ENCODE results near the gene WDR27.

DNA sequence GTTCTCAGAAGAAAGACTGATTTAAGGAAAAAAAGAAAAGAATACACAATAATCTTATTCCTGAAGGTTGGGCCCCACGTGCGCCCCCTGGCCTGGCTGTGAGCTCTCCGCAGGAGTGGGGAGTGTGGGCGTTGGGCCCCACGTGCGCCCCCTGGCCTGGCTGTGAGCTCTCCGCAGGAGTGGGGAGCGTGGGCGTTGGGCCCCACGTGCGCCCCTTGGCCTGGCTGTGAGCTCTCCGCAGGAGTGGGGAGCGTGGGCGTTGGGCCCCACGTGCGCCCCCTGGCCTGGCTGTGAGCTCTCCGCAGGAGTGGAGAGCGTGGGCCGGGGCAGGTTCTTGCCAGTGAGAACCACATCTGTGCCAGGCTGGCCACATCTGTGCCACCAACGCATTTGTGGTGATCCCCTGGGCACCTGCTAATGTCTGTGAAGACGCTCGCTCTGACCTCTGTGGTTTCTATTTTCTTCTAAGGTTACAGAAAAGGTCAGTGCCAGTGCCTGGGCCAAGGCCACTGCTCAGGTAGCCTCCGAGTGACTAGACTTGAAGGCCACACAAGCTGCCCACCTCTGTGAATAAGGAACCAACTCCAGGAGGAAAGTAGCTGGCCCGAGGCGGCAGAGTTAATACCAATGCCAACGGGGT lies 41.0 kb downstream of the WDR27 start:
- TF ChIP-seq, protein P1, sequence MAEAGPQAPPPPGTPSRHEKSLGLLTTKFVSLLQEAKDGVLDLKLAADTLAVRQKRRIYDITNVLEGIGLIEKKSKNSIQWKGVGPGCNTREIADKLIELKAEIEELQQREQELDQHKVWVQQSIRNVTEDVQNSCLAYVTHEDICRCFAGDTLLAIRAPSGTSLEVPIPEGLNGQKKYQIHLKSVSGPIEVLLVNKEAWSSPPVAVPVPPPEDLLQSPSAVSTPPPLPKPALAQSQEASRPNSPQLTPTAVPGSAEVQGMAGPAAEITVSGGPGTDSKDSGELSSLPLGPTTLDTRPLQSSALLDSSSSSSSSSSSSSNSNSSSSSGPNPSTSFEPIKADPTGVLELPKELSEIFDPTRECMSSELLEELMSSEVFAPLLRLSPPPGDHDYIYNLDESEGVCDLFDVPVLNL (IDR thresholded peaks at IDR 0.05; ENCODE audit: low read depth, low read length) = no peak
- TF ChIP-seq NFYB (IDR thresholded peaks at IDR 0.05; ENCODE audit: insufficient read depth, low read depth, low read length) (no peak), GATAD2B (conservative IDR thresholded peaks at IDR 0.05; ENCODE audit: low read depth) (no peak), BHLHE40 (IDR thresholded peaks at IDR 0.05; ENCODE audit: borderline replicate concordance in 1 of 2, low read depth in 2 of 2, low read length in 1 of 2) (no peak), CEBPB (IDR thresholded peaks at IDR 0.05; ENCODE audit: borderline replicate concordance in 1 of 2, low read depth in 2 of 2, low read length in 2 of 2) (no peak), TBL1XR1 (IDR thresholded peaks at IDR 0.05; ENCODE audit: low read depth, low read length) (no peak), SP1 (IDR thresholded peaks at IDR 0.05; ENCODE audit: low read depth, low read length) (no peak), SMC3 (IDR thresholded peaks at IDR 0.05; ENCODE audit: borderline replicate concordance, low read length) (no peak)
- TF ChIP-seq, protein P2, sequence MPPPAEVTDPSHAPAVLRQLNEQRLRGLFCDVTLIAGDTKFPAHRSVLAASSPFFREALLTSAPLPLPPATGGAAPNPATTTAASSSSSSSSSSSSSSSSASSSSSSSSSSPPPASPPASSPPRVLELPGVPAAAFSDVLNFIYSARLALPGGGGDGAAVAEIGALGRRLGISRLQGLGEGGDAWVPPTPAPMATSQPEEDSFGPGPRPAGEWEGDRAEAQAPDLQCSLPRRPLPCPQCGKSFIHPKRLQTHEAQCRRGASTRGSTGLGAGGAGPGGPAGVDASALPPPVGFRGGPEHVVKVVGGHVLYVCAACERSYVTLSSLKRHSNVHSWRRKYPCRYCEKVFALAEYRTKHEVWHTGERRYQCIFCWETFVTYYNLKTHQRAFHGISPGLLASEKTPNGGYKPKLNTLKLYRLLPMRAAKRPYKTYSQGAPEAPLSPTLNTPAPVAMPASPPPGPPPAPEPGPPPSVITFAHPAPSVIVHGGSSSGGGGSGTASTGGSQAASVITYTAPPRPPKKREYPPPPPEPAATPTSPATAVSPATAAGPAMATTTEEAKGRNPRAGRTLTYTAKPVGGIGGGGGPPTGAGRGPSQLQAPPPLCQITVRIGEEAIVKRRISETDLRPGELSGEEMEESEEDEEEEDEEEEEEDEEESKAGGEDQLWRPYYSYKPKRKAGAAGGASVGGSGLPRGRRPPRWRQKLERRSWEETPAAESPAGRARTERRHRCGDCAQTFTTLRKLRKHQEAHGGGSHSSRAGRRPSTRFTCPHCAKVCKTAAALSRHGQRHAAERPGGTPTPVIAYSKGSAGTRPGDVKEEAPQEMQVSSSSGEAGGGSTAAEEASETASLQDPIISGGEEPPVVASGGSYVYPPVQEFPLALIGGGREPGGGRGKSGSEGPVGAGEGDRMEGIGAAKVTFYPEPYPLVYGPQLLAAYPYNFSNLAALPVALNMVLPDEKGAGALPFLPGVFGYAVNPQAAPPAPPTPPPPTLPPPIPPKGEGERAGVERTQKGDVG (CRISPR knock-in tag; IDR thresholded peaks at IDR 0.05) = no peak
- TF ChIP-seq, protein P3, sequence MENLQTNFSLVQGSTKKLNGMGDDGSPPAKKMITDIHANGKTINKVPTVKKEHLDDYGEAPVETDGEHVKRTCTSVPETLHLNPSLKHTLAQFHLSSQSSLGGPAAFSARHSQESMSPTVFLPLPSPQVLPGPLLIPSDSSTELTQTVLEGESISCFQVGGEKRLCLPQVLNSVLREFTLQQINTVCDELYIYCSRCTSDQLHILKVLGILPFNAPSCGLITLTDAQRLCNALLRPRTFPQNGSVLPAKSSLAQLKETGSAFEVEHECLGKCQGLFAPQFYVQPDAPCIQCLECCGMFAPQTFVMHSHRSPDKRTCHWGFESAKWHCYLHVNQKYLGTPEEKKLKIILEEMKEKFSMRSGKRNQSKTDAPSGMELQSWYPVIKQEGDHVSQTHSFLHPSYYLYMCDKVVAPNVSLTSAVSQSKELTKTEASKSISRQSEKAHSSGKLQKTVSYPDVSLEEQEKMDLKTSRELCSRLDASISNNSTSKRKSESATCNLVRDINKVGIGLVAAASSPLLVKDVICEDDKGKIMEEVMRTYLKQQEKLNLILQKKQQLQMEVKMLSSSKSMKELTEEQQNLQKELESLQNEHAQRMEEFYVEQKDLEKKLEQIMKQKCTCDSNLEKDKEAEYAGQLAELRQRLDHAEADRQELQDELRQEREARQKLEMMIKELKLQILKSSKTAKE (IDR thresholded peaks at IDR 0.05; ENCODE audit: low read depth, poor library complexity, severe bottlenecking) = no peak
